GM12878 (cell line): ENCODE data around the gene SYNGAP1. TPM values are rescaled to one million over a fixed set of nuclear protein-coding genes. Genes with fewer than 3 reads are reported as not detected.
A peak's percentile ranks its signal among the peaks of the same experiment; 100 is the strongest.

Experiments used
- ATAC-seq: fragments of 200-7000 bp; cut with Tn5 transposase; 3 replicates; pipeline ENCODE4 v1.9.1; 2020; ENCODE audit warnings: mild to moderate bottlenecking, moderate library complexity
- BruUV-seq: library from RNA; stranded (reverse); fragments of 400-500 nt; replicated peaks from 2 replicates; lab custom pipeline; 2021; lab: Mats Ljungman, UMichigan
- CTCF ChIA-PET: fragments of 300-600 bp; sonication (Branson Sonifier 250); formaldehyde crosslinking; extraction: SDS; loops from one replicate; lab custom pipeline; 2021; ENCODE audit warnings: inconsistent platforms; lab: Yijun Ruan, JAX
- POLR2A ChIA-PET: fragments of 350-600 bp; formaldehyde crosslinking; extraction: SDS; loops from one replicate; lab custom pipeline; 2021; ENCODE audit warnings: inconsistent platforms; lab: Charles Lee
- RAD21 ChIA-PET: fragments of 300-600 bp; sonication (Branson Sonifier 250); formaldehyde crosslinking; loops from one replicate; lab custom pipeline; 2023; ENCODE audit warnings: antibody characterized with exemption; ENCODE audit not compliant: unreplicated experiment; lab: Charles Lee
- SMC1A ChIA-PET: fragments of 300-600 bp; sonication (Branson Sonifier 250); formaldehyde crosslinking; loops from one replicate; lab custom pipeline; 2023; ENCODE audit not compliant: unreplicated experiment, uncharacterized antibody; lab: Charles Lee
- DNase-seq: peaks from one replicate; pipeline ENCODE4 v3.0.0-alpha.2; 2011; ENCODE audit warnings: low read depth, low spot score
- FAIRE-seq: peaks from 3 replicates; lab custom pipeline; 2011; peaks lifted over from hg19 to GRCh38; lab: Jason Lieb, UNC
- H2AFZ ChIP-seq: 2 replicates; pipeline ENCODE4 v1.6.0; 2011; ENCODE audit warnings: low read depth, low read length, control low read depth; ENCODE audit not compliant: control insufficient read depth
- H3K27ac ChIP-seq: 2 replicates; pipeline ENCODE4 v1.5.1; 2011; ENCODE audit warnings: control low read depth; ENCODE audit not compliant: control insufficient read depth, insufficient read depth
- H3K27me3 ChIP-seq, 2 experiments: replicated peaks in 1 of 2; 2 replicates each; pipeline versions ENCODE4 v1.6.0 to v1.6.1; 2011; ENCODE audit warnings: low read length in 1 of 2; ENCODE audit not compliant: control insufficient read depth in 2 of 2, insufficient read depth in 2 of 2
- H3K36me3 ChIP-seq, 2 experiments: 2 replicates each; pipeline ENCODE4 v1.5.1; 2011; ENCODE audit warnings: low read length in 1 of 2; ENCODE audit not compliant: control insufficient read depth in 2 of 2, insufficient read depth in 2 of 2
- H3K4me1 ChIP-seq: 2 replicates; pipeline ENCODE4 v1.6.1; 2011; ENCODE audit warnings: mild to moderate bottlenecking, low read length, moderate library complexity, mixed read lengths; ENCODE audit not compliant: control insufficient read depth, insufficient read depth
- H3K4me2 ChIP-seq: 2 replicates; pipeline ENCODE4 v1.6.0; 2011; ENCODE audit warnings: control low read depth; ENCODE audit not compliant: control insufficient read depth, insufficient read depth
- H3K4me3 ChIP-seq: fragments of 200-600 bp; sonication (generic); 2 replicates; pipeline ENCODE4 v1.5.1; 2016
- H3K79me2 ChIP-seq: 2 replicates; pipeline ENCODE4 v1.6.0; 2011; ENCODE audit warnings: low read length; ENCODE audit not compliant: control insufficient read depth, insufficient read depth
- H3K9ac ChIP-seq: 2 replicates; pipeline ENCODE4 v1.8.0; 2011; ENCODE audit warnings: low read length, control low read depth, mixed read lengths; ENCODE audit not compliant: control insufficient read depth, insufficient read depth
- H3K9me3 ChIP-seq: replicated peaks from 3 replicates; pipeline ENCODE4 v1.5.1; 2011; ENCODE audit warnings: mild to moderate bottlenecking, low read length; ENCODE audit not compliant: control insufficient read depth, insufficient read depth
- H4K20me1 ChIP-seq: 2 replicates; pipeline ENCODE4 v1.6.0; 2011; ENCODE audit not compliant: control insufficient read depth, insufficient read depth
- ATF7 ChIP-seq: fragments of 450-650 bp; IDR thresholded peaks from 2 replicates; pipeline ENCODE4 v1.6.1; 2016; ENCODE audit warnings: low read depth, mild to moderate bottlenecking
- BHLHE40 ChIP-seq, 2 experiments: fragments of 450-650 bp in 1 of 2; IDR thresholded peaks; 2 replicates each; pipeline ENCODE4 v1.6.1; 2011 to 2017; ENCODE audit warnings: low read depth in 2 of 2, borderline replicate concordance in 1 of 2, improper control_type of control experiment in 1 of 2, low read length in 1 of 2, mild to moderate bottlenecking in 1 of 2
- BRCA1 ChIP-seq: IDR thresholded peaks from 2 replicates; pipeline ENCODE4 v1.6.1; 2011; ENCODE audit warnings: low read depth, low read length, improper control_type of control experiment
- CBX5 ChIP-seq: sonication (generic); IDR thresholded peaks from 2 replicates; pipeline ENCODE4 v1.6.1; 2016; ENCODE audit warnings: low read depth, moderate library complexity, mild to moderate bottlenecking, inconsistent platforms
- CHD1 ChIP-seq: IDR thresholded peaks from 2 replicates; pipeline ENCODE4 v1.6.1; 2012; ENCODE audit warnings: low read depth, low read length, improper control_type of control experiment
- CREB1 ChIP-seq: IDR thresholded peaks from 2 replicates; pipeline ENCODE4 v1.6.1; 2012; ENCODE audit warnings: low read depth, mild to moderate bottlenecking, inconsistent platforms
- E2F4 ChIP-seq: IDR thresholded peaks from 2 replicates; pipeline ENCODE4 v1.6.1; 2012; ENCODE audit warnings: low read depth, low read length, improper control_type of control experiment
- EGR1 ChIP-seq, 2 experiments: IDR thresholded peaks; 1 replicate in 1 of 2; 2 replicates in 1 of 2; pipeline ENCODE4 v1.6.1; 2011 to 2012; ENCODE audit warnings: low read depth in 2 of 2, low read length in 2 of 2, borderline replicate concordance in 1 of 2, mild to moderate bottlenecking in 1 of 2, moderate library complexity in 1 of 2
- MTA2 ChIP-seq: fragments of 450-650 bp; IDR thresholded peaks from 2 replicates; pipeline ENCODE4 v1.6.1; 2016; ENCODE audit warnings: low read depth, mild to moderate bottlenecking, moderate library complexity
- MYB ChIP-seq: fragments of 150-350 bp; IDR thresholded peaks from 2 replicates; pipeline ENCODE4 v1.6.1; 2014; ENCODE audit warnings: mild to moderate bottlenecking, low read depth, low read length, borderline replicate concordance
- NBN ChIP-seq: fragments of 450-650 bp; IDR thresholded peaks from 2 replicates; pipeline ENCODE4 v1.6.1; 2016
- NR2C2 ChIP-seq: IDR thresholded peaks from 2 replicates; pipeline ENCODE4 v1.6.1; 2011; ENCODE audit warnings: borderline replicate concordance, low read depth; ENCODE audit not compliant: control insufficient read depth, insufficient read length
- PAX8 ChIP-seq: fragments of 450-650 bp; IDR thresholded peaks from 2 replicates; pipeline ENCODE4 v1.6.1; 2017; ENCODE audit warnings: mild to moderate bottlenecking, moderate library complexity
- RAD21 ChIP-seq: IDR thresholded peaks from 2 replicates; pipeline ENCODE4 v1.6.1; 2011; ENCODE audit warnings: mild to moderate bottlenecking, low read depth, low read length, moderate library complexity; ENCODE audit not compliant: insufficient read depth
- RAD51 ChIP-seq: fragments of 450-650 bp; IDR thresholded peaks from 2 replicates; pipeline ENCODE4 v1.6.1; 2016; ENCODE audit warnings: moderate library complexity, mild to moderate bottlenecking, inconsistent platforms
- REST ChIP-seq: IDR thresholded peaks from 2 replicates; pipeline ENCODE4 v1.6.1; 2012; ENCODE audit warnings: mild to moderate bottlenecking, low read depth, low read length
- SMAD1 ChIP-seq: fragments of 450-650 bp; IDR thresholded peaks from 2 replicates; pipeline ENCODE4 v1.6.1; 2018; ENCODE audit warnings: mild to moderate bottlenecking, low read depth; ENCODE audit not compliant: partially characterized antibody
- SPI1 ChIP-seq: IDR thresholded peaks from 2 replicates; pipeline ENCODE4 v1.6.1; 2011; ENCODE audit warnings: low read depth, mild to moderate bottlenecking, low read length, moderate library complexity, borderline replicate concordance; ENCODE audit not compliant: insufficient read depth
- SUPT20H ChIP-seq: IDR thresholded peaks from 2 replicates; pipeline ENCODE4 v1.6.1; 2011; ENCODE audit warnings: low read depth, mild to moderate bottlenecking, low read length, moderate library complexity, borderline replicate concordance; ENCODE audit not compliant: control insufficient read depth
- TCF3 ChIP-seq: IDR thresholded peaks from 2 replicates; pipeline ENCODE4 v1.6.1; 2012; ENCODE audit warnings: low read depth, mild to moderate bottlenecking, low read length, borderline replicate concordance; ENCODE audit not compliant: insufficient read depth
- WGBS: methylation state at CpG from one replicate; pipeline ENCODE4 v1.1.6; 2016; ENCODE audit warnings: low lambda C conversion rate; ENCODE audit not compliant: insufficient replicate concordance, insufficient coverage; ENCODE audit errors: missing lambda C conversion rate; 5-methylcytosine and 5-hydroxymethylcytosine counted together
- in situ Hi-C: fragments of 300-500 bp; cut with MboI; formaldehyde crosslinking; loops from 9 replicates; pipeline ENCODE4 v1.14.3; 2018; ENCODE audit warnings: mixed read lengths
- intact Hi-C: fragments of 100-400 bp; cut with micrococcal nuclease; formaldehyde crosslinking; loops from one replicate; pipeline ENCODE4 v1.14.2; 2022; ENCODE audit not compliant: unreplicated experiment
- polyA plus RNA-seq, 11 experiments: library from polyadenylated mRNA; depleted of rRNA in 4 of 11; unstranded in 6 of 11; stranded (reverse) in 5 of 11; fragments of >200 nt; fragmentation: Nextera tagmentation in 4 of 11; fragmentation: Illumina TruSeq in 1 of 11; extraction: Ambion mirVana in 4 of 11; extraction: Trizol in 1 of 11; gene quantifications; 1 replicate in 1 of 11; 2 replicates in 10 of 11; pipeline versions ENCODE4 v1.2.1 to v1.2.3, GENCODE V29; 2011 to 2016; ENCODE audit warnings: inconsistent platforms in 2 of 11, missing spikeins in 2 of 11, low read depth in 1 of 11
- total RNA-seq, 4 experiments: library from RNA; depleted of rRNA in 3 of 4; stranded (reverse); fragments of >200 nt in 3 of 4; fragmentation: Illumina TruSeq in 1 of 4; extraction: Trizol in 1 of 4; gene quantifications; 2 replicates each; pipeline versions ENCODE4 v1.2.1 to v1.2.3, GENCODE V29; 2013 to 2021

SYNGAP1 gene
- total and polyA plus RNA-seq, 10 of the 15 experiments (the other 5 are each of a cell fraction or from before 2014, with no cell fraction given), result 0.05 to 9.2 (median 1.2) TPM

GRCh38 chr6:33432546-33432945 is 12.7 kb downstream of the SYNGAP1 start:
- Histone ChIP-seq H3K9ac (peak overlapping the region; percentile 35; the same call in 1 of the 2 replicates), H3K27ac (no peak overlapping the region), H3K4me3 (peak overlapping the region; percentile 80; the same call in 1 of the 2 replicates), H3K4me2 (peak overlapping the region; percentile 93), H3K4me1 (peaks cover 43% of the 10 kb centered on the region), H2AFZ (peak overlapping the region; percentile 33; the same call in 1 of the 2 replicates), H4K20me1 (no peaks in the 10 kb centered on the region), H3K79me2 (peaks cover 6% of the 10 kb centered on the region), H3K27me3 (no peaks in the 10 kb centered on the region), H3K36me3 (peaks cover 0 to under 1% of the 10 kb centered on the region in 2 experiments; a peak in 1 of 4 replicates), H3K9me3 (no peaks in the 10 kb centered on the region)
- ChIA-PET CTCF (no interaction called here), RAD21 (interaction anchor here (2.6 kb wide), 1 partner anchor 174 kb away, joined by 10 read pairs; no protein-coding TSS in a partner anchor), POLR2A (no interaction called here), SMC1A (interaction anchor here (1.6 kb wide), 1 partner anchor 21 kb away, joined by 3 read pairs; the partner anchor contains the start of gene ZBTB9)
- DNase-seq (no peak), ATAC-seq (no peak), FAIRE-seq (no peak)
- in situ Hi-C loops (no loop called here), intact Hi-C loops (no loop called here)
- no TSS peak for BruUV-seq
- TF ChIP-seq SMAD1 (no peak), MYB (no peak), CBX5 (no peak), EGR1 (IDR thresholded peaks at IDR 0.05; ENCODE audit: borderline replicate concordance in 1 of 2, low read depth in 2 of 2, low read length in 2 of 2) (no peak), BRCA1 (no peak), MTA2 (no peak), ATF7 (no peak), PAX8 (no peak), TCF3 (no peak), NR2C2 (no peak), RAD21 (no peak), CHD1 (no peak), E2F4 (no peak), CREB1 (no peak), BHLHE40 (IDR thresholded peaks at IDR 0.05; ENCODE audit: borderline replicate concordance in 1 of 2, low read depth in 2 of 2, low read length in 1 of 2) (no peak), NBN (no peak), RAD51 (no peak), SPI1 (no peak), SUPT20H (no peak), REST (no peak)
- over 99% methylated on average over 7 of the region's 10 CpGs for WGBS
